GM21423 (cell line): Measurements from ENCODE around the gene L3MBTL4.
"Not testable (repeated sequence)": the region's sequence is repeated elsewhere in the genome, so short reads cannot be mapped to it uniquely, and the experiment has no call there.

ENCODE experiments used
- ATAC-seq: cut with Tn5 transposase; IDR thresholded peaks from one replicate; pipeline ENCODE4 v1.9.1; 2021; ENCODE audit warnings: mild to moderate bottlenecking, moderate library complexity; ENCODE audit not compliant: unreplicated experiment

L3MBTL4 gene

GRCh38 chr18:6204476-6204875 is 210.2 kb downstream of the L3MBTL4 start:
- no peak for ATAC-seq

GRCh38 chr18:6203791-6204190 is 210.9 kb downstream of the L3MBTL4 start:
- ATAC-seq: no peak

GRCh38 chr18:6202861-6203260 is 211.8 kb downstream of the L3MBTL4 start:
- ATAC-seq: no peak

GRCh38 chr18:6200204-6200774 is 214.4 kb downstream of the L3MBTL4 start:
- no peak for ATAC-seq

- ATAC-seq: no peak
These were observed 214.9 kb downstream of the L3MBTL4 start for GRCh38 chr18:6199777-6200176.

GRCh38 chr18:6198585-6198984 is 216.1 kb downstream of the L3MBTL4 start:
- ATAC-seq: no peak

GRCh38 chr18:6194640-6195039 is 220.1 kb downstream of the L3MBTL4 start:
- no peak for ATAC-seq

GRCh38 chr18:6185782-6186181 is 228.9 kb downstream of the L3MBTL4 start:
- not testable (repeated sequence) for ATAC-seq

- peak; percentile 65 for ATAC-seq
These were observed 239.5 kb downstream of the L3MBTL4 start for GRCh38 chr18:6174983-6175745.

GRCh38 chr18:6170604-6171003 is 244.1 kb downstream of the L3MBTL4 start:
- ATAC-seq: no peak

- no peak for ATAC-seq
These were observed 253.2 kb downstream of the L3MBTL4 start for GRCh38 chr18:6161549-6161948.

- ATAC-seq: no peak
These were observed 255.3 kb downstream of the L3MBTL4 start for GRCh38 chr18:6159426-6159825.

GRCh38 chr18:6158958-6159357 is 255.8 kb downstream of the L3MBTL4 start:
- no peak for ATAC-seq

GRCh38 chr18:6156446-6156845 is 258.3 kb downstream of the L3MBTL4 start:
- no peak for ATAC-seq

- ATAC-seq: no peak
These were observed 259.0 kb downstream of the L3MBTL4 start for GRCh38 chr18:6155707-6156106.

- no peak for ATAC-seq
These were observed 264.3 kb downstream of the L3MBTL4 start for GRCh38 chr18:6150430-6150829.

- no peak for ATAC-seq
These were observed 268.4 kb downstream of the L3MBTL4 start for GRCh38 chr18:6146307-6146661.

GRCh38 chr18:6145645-6146306 is 268.9 kb downstream of the L3MBTL4 start:
- no peak for ATAC-seq

- ATAC-seq: no peak
These were observed 275.7 kb downstream of the L3MBTL4 start for GRCh38 chr18:6139007-6139406.

- ATAC-seq: not testable (repeated sequence)
These were observed 278.8 kb downstream of the L3MBTL4 start for GRCh38 chr18:6135901-6136300.

- not testable (repeated sequence) for ATAC-seq
These were observed 279.7 kb downstream of the L3MBTL4 start for GRCh38 chr18:6135029-6135428.

GRCh38 chr18:6132751-6133368 is 281.9 kb downstream of the L3MBTL4 start:
- no peak for ATAC-seq
